Measurements from ENCODE around the gene NDUFS4.

DNA sequence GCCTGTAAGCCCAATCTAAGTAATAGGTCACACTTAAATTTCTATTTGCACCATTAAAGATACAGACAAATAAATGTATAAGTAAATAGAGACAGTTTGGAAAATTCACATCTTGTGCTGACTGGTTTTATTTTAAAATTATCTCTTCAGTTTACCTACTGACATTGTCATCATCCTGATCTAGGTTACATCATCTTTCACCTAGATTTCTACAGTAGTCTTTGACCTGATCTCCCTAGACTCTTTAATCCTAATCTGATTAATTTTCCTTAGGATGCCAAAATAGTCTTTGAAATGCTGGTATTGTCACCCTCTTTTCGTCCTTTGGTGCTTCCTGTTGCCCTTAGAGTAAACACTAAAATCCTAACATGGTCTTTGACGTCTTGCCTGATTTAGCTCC lies 43.9 kb downstream of the NDUFS4 start:
- TF ChIP-seq, protein P1, sequence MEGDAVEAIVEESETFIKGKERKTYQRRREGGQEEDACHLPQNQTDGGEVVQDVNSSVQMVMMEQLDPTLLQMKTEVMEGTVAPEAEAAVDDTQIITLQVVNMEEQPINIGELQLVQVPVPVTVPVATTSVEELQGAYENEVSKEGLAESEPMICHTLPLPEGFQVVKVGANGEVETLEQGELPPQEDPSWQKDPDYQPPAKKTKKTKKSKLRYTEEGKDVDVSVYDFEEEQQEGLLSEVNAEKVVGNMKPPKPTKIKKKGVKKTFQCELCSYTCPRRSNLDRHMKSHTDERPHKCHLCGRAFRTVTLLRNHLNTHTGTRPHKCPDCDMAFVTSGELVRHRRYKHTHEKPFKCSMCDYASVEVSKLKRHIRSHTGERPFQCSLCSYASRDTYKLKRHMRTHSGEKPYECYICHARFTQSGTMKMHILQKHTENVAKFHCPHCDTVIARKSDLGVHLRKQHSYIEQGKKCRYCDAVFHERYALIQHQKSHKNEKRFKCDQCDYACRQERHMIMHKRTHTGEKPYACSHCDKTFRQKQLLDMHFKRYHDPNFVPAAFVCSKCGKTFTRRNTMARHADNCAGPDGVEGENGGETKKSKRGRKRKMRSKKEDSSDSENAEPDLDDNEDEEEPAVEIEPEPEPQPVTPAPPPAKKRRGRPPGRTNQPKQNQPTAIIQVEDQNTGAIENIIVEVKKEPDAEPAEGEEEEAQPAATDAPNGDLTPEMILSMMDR (IDR thresholded peaks at IDR 0.05; ENCODE audit: insufficient read depth, low read depth, low read length): no peak
- TF ChIP-seq EZH2 (IDR thresholded peaks at IDR 0.05; ENCODE audit: insufficient read depth, low read length): no peak

Data from astrocyte (in vitro differentiated cells and primary cell).